Thymus (tissue), 11 donors: ENCODE data around the gene SIL1. TPM values are rescaled to one million over a fixed set of nuclear protein-coding genes. Genes with fewer than 3 reads are reported as not detected.
"Not testable (repeated sequence)": the region's sequence is repeated elsewhere in the genome, so short reads cannot be mapped to it uniquely, and the experiment has no call there.

Experiments used
- DNase-seq, 9 donors: peaks; one replicate each; pipeline ENCODE4 v3.0.0-alpha.2; 2013; ENCODE audit warnings: low spot score in 9 of 9, low read depth in 6 of 9, missing footprints in 1 of 9
- H3K27ac ChIP-seq, 2 donors: one replicate each; pipeline ENCODE4 v1.5.1; 2013; ENCODE audit warnings: control low read depth in 1 of 2, low read depth in 1 of 2, low read length in 1 of 2, mild to moderate bottlenecking in 1 of 2, moderate library complexity in 1 of 2
- H3K27me3 ChIP-seq, 2 donors: one replicate each; pipeline ENCODE4 v1.5.1; 2013; ENCODE audit warnings: low read length in 1 of 2; ENCODE audit not compliant: control insufficient read depth in 2 of 2, insufficient read depth in 1 of 2
- H3K36me3 ChIP-seq, 2 donors: one replicate each; pipeline ENCODE4 v1.5.1; 2013; ENCODE audit warnings: low read length in 1 of 2, mild to moderate bottlenecking in 1 of 2, moderate library complexity in 1 of 2; ENCODE audit not compliant: control insufficient read depth in 2 of 2, insufficient read depth in 2 of 2
- H3K4me1 ChIP-seq, 2 donors: one replicate each; pipeline ENCODE4 v1.5.1; 2013; ENCODE audit warnings: low read length in 2 of 2; ENCODE audit not compliant: control insufficient read depth in 2 of 2, insufficient read depth in 2 of 2
- H3K4me3 ChIP-seq, 2 donors: one replicate each; pipeline ENCODE4 v1.5.1; 2013; ENCODE audit warnings: low read length in 2 of 2, control low read depth in 1 of 2, mild to moderate bottlenecking in 1 of 2
- H3K9me3 ChIP-seq, 2 donors: one replicate each; pipeline ENCODE4 v1.5.1; 2013; ENCODE audit warnings: low read length in 1 of 2, mild to moderate bottlenecking in 1 of 2; ENCODE audit not compliant: control insufficient read depth in 2 of 2, insufficient read depth in 1 of 2
- WGBS: extraction: QIAGEN DNeasy Blood & Tissue Kit; methylation state at CpG from one replicate; pipeline ENCODE4 v1.1.7; 2013; 5-methylcytosine and 5-hydroxymethylcytosine counted together
- polyA plus RNA-seq: library from polyadenylated mRNA; stranded (reverse); fragments of 200-250 nt; gene quantifications from one replicate; pipeline ENCODE4 v1.2.3, GENCODE V29; 2013
- total RNA-seq: library from RNA; stranded (reverse); fragments of 120-200 nt; gene quantifications from one replicate; pipeline ENCODE4 v1.2.4, GENCODE V29; 2013
- donor health status: healthy.

SIL1 gene
- total and polyA plus RNA-seq, 2 donors, result 17.0 to 30.2 TPM

- WGBS, result 99% methylated on average over 2 of the region's 2 CpGs
- peaks cover 3 to 7% of the 10 kb centered on the region in 2 donors for H3K4me1 ChIP-seq
- H3K9me3 ChIP-seq, result peaks cover 0 to 5% of the 10 kb centered on the region in 2 donors
- H3K36me3 ChIP-seq, result peaks cover 11 to 19% of the 10 kb centered on the region in 2 donors
- no peaks in the 10 kb centered on the region for H3K27me3 ChIP-seq
- no peak overlapping the region for H3K4me3 ChIP-seq
- DNase-seq, result no peak
- H3K27ac ChIP-seq, result no peak overlapping the region
Observed at GRCh38 chr5:139117342-139117884, 80.8 kb downstream of the SIL1 start.

GRCh38 chr5:139116100-139116655 lies 82.0 kb downstream of the SIL1 start:
- Histone ChIP-seq H3K27me3 (no peaks in the 10 kb centered on the region), H3K36me3 (peaks cover 11 to 19% of the 10 kb centered on the region in 2 donors), H3K27ac (no peak overlapping the region), H3K9me3 (peaks cover 0 to 5% of the 10 kb centered on the region in 2 donors), H3K4me3 (no peak overlapping the region), H3K4me1 (peaks cover 3 to 7% of the 10 kb centered on the region in 2 donors)
- WGBS, result 95% methylated on average over 5 of the region's 5 CpGs
- DNase-seq, result no peak

- no peak overlapping the region for H3K4me3 ChIP-seq
- H3K27ac ChIP-seq, result no peak overlapping the region
- WGBS, result 100% methylated on average over 2 of the region's 2 CpGs
- no peaks in the 10 kb centered on the region for H3K4me1 ChIP-seq
- peaks cover 0 to 10% of the 10 kb centered on the region in 2 donors for H3K36me3 ChIP-seq
- no peaks in the 10 kb centered on the region for H3K9me3 ChIP-seq
- H3K27me3 ChIP-seq, result no peaks in the 10 kb centered on the region
- no peak for DNase-seq
Observed at GRCh38 chr5:139113892-139114291, 84.3 kb downstream of the SIL1 start.

DNA sequence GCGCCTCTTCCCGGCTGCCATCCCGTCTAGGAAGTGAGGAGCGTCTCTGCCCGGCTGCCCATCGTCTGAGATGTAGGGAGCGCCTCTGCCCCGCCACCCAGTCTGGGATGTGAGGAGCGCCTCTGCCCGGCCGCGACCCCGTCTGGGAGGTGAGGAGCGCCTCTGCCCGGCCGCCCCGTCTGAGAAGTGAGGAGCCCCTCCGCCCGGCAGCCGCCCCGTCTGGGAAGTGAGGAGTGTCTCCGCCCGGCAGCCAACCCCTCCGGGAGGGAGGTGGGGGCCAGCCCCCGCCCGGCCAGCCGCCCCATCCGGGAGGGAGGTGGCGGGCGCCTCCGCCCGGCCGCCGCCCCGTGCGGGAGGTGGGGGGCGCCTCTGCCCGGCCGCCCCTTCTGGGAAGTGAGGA lies 85.8 kb downstream of the SIL1 start:
- H3K9me3 ChIP-seq, H3K4me3 ChIP-seq, H3K27ac ChIP-seq, DNase-seq, H3K27me3 ChIP-seq, H3K36me3 ChIP-seq, H3K4me1 ChIP-seq: not testable (repeated sequence)
- 97% methylated on average over 37 of the region's 39 CpGs for WGBS

DNA sequence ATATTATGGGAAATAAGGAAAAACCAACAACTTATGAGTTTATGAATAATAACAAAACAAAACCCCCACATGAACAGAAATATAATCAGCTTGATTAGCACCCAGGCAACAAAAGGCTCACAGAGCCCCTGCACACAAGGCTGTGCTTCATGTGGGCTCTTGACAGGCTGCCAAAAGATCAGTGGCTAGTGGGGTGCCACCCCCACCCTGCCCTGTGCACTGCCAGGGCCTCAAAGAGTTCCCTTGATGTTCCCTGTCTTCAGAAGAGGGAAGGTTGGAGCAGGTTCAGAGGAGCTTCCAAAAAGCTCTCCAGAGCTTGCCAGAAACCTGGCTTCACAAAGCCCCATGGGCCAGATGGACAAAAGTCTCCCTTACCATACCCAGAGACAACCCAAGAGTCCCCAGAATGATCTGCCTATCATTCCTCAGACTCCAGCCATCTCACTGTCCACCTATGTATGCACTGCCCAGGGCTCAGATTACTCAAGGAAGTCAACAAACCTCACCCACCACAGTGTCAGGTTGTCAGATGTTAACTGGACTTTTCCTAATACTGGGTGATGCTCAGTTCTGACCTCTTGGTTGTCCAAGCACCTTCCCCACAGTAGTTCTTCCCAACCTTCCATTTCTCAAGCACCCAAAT lies 87.5 kb downstream of the SIL1 start:
- H3K9me3 ChIP-seq, result no peaks in the 10 kb centered on the region
- H3K4me1 ChIP-seq, result no peaks in the 10 kb centered on the region
- H3K27me3 ChIP-seq, result no peaks in the 10 kb centered on the region
- H3K4me3 ChIP-seq, result no peak overlapping the region
- H3K36me3 ChIP-seq, result no peaks in the 10 kb centered on the region
- no peak for DNase-seq
- H3K27ac ChIP-seq, result no peak overlapping the region

GRCh38 chr5:139108063-139108824 lies 89.9 kb downstream of the SIL1 start:
- WGBS, result 94% methylated on average over 10 of the region's 10 CpGs
- no peaks in the 10 kb centered on the region for H3K27me3 ChIP-seq
- H3K4me1 ChIP-seq, result peaks cover 0 to 5% of the 10 kb centered on the region in 2 donors
- H3K27ac ChIP-seq, result no peak overlapping the region
- H3K9me3 ChIP-seq, result no peaks in the 10 kb centered on the region
- no peaks in the 10 kb centered on the region for H3K36me3 ChIP-seq
- no peak for DNase-seq
- H3K4me3 ChIP-seq, result no peak overlapping the region

DNA sequence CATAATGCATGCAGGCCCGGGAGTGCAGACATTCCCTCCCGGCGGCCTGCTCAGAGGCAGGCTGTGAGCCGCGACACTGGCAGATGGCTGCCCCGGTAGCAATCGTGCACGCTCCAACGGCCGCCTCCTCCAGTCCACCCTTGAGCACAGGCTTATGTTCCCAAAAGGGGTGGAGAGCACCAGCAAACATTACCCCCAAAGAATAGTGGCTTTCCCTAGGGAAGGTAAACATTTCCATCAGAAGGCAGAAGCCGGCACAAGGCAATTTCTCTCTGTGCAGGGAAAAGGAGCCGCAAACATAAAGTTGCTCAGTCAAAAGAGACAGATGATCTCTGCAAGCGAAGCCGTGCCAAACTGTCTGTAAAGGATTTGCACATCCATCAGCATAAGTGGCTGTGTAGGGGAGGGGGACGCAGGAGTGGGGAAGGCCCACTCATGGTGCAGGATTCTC lies 92.5 kb downstream of the SIL1 start:
- Histone ChIP-seq H3K9me3 (no peaks in the 10 kb centered on the region), H3K4me1 (peaks cover 0 to 5% of the 10 kb centered on the region in 2 donors), H3K4me3 (no peak overlapping the region), H3K27me3 (no peaks in the 10 kb centered on the region), H3K27ac (no peak overlapping the region), H3K36me3 (no peaks in the 10 kb centered on the region)
- WGBS, result 91% methylated on average over 15 of the region's 15 CpGs
- DNase-seq, result no peak

DNA sequence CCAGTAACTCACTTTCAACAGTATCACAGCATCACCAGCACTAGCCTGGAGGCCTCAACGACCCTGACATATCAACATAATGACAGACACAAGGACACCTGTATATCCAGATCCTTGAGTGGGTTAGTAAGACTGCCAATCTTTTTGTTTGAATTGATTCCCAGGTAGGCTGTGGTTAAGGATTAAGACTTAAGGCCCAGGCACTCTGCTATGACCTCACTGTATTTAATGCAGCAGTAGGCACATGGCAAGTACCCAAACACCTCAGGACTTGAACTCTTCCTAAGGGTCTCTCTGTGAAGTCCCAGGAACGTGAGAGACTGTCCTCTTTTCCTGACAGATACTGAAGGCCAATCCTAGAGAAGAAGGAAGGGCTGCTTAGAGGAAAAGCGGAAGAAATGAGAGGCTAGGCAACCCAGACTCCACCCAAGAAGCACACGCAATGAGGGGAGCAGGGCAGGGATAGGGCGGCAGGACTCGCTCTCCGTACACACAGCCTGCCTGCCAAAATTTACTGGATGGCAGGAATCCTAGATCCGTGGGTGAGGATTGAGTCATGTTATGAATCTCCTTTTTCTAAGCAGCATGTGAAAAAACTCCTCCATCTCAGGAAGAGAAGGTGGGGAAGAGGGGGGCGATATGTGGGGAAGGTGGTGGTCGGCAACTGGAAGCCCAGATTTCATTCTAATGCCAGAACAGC lies 93.4 kb downstream of the SIL1 start:
- no peaks in the 10 kb centered on the region for H3K36me3 ChIP-seq
- no peaks in the 10 kb centered on the region for H3K9me3 ChIP-seq
- H3K4me1 ChIP-seq, result peaks cover 0 to 5% of the 10 kb centered on the region in 2 donors
- H3K27me3 ChIP-seq, result no peaks in the 10 kb centered on the region
- H3K4me3 ChIP-seq, result no peak overlapping the region
- WGBS, result 93% methylated on average over 10 of the region's 10 CpGs
- no peak for DNase-seq
- H3K27ac ChIP-seq, result peak overlapping the region in 1 of 2 donors; percentile 44
